ENCODE data around the gene TRPC4AP. TPM values are rescaled to one million over a fixed set of nuclear protein-coding genes. Genes with fewer than 3 reads are reported as not detected.

TRPC4AP gene
- total RNA-seq, 3 donors from 2014 or later, result 49.6 to 60.5 (median 53.8) TPM

GRCh38 chr20:35122756-35123405, 30.3 kb upstream of the TRPC4AP start:
- Histone ChIP-seq H3K9me3 (no peaks in the 10 kb centered on the region), H3K4me3 (no peak overlapping the region), H3K4me1 (ENCODE audit: low read depth) (no peaks in the 10 kb centered on the region), H3K36me3 (ENCODE audit: low read depth) (peaks cover 4% of the 10 kb centered on the region)
- ATAC-seq, result no peak
- intact Hi-C loops (cut with DNase I, micrococcal nuclease), result no loop called here
- no peak for TF ChIP-seq CTCF (IDR thresholded peaks at IDR 0.05)
- DNase-seq, result no peak

- Histone ChIP-seq H3K4me3 (no peak overlapping the region), H3K36me3 (ENCODE audit: low read depth) (peaks cover 2% of the 10 kb centered on the region), H3K4me1 (ENCODE audit: low read depth) (no peaks in the 10 kb centered on the region), H3K9me3 (no peaks in the 10 kb centered on the region)
- DNase-seq (no peak), ATAC-seq (no peak)
- intact Hi-C loops (cut with DNase I, micrococcal nuclease), result no loop called here
- TF ChIP-seq CTCF (IDR thresholded peaks at IDR 0.05), result no peak
Observed at GRCh38 chr20:35121186-35121585, 28.6 kb upstream of the TRPC4AP start.

GRCh38 chr20:35120012-35120701, 27.6 kb upstream of the TRPC4AP start:
- Histone ChIP-seq H3K9me3 (no peaks in the 10 kb centered on the region), H3K4me1 (ENCODE audit: low read depth) (no peaks in the 10 kb centered on the region), H3K36me3 (ENCODE audit: low read depth) (no peaks in the 10 kb centered on the region), H3K4me3 (no peak overlapping the region)
- no peak for TF ChIP-seq CTCF (IDR thresholded peaks at IDR 0.05)
- ATAC-seq (no peak), DNase-seq (no peak)
- intact Hi-C loops (cut with DNase I, micrococcal nuclease), result no loop called here

- intact Hi-C loops (cut with DNase I, micrococcal nuclease), result no loop called here
- no peaks in the 10 kb centered on the region for H3K9me3 ChIP-seq
- H3K36me3 ChIP-seq (ENCODE audit: low read depth), result no peaks in the 10 kb centered on the region
- ATAC-seq, result no peak
- H3K4me3 ChIP-seq, result no peak overlapping the region
- TF ChIP-seq CTCF (IDR thresholded peaks at IDR 0.05), result no peak
- DNase-seq, result no peak
- no peaks in the 10 kb centered on the region for H3K4me1 ChIP-seq (ENCODE audit: low read depth)
Observed at GRCh38 chr20:35117629-35118028, 25.0 kb upstream of the TRPC4AP start.

GRCh38 chr20:35117196-35117595, 24.6 kb upstream of the TRPC4AP start:
- no peak for ATAC-seq
- intact Hi-C loops (cut with DNase I, micrococcal nuclease), result no loop called here
- H3K4me3 ChIP-seq, result no peak overlapping the region
- DNase-seq, result no peak
- H3K9me3 ChIP-seq, result no peaks in the 10 kb centered on the region
- H3K4me1 ChIP-seq (ENCODE audit: low read depth), result no peaks in the 10 kb centered on the region
- no peak for TF ChIP-seq CTCF (IDR thresholded peaks at IDR 0.05)
- H3K36me3 ChIP-seq (ENCODE audit: low read depth), result no peaks in the 10 kb centered on the region
